CD14-positive monocyte (primary cell): ENCODE results near the gene NLRC3. TPM values are rescaled to one million over a fixed set of nuclear protein-coding genes. Genes with fewer than 3 reads are reported as not detected.

Source experiments
- DNase-seq, 3 donors: peaks; one replicate each; pipeline ENCODE4 v3.0.0-alpha.2; 2011 to 2022
- H2AFZ ChIP-seq: 2 replicates; pipeline ENCODE4 v1.6.0; 2012; ENCODE audit warnings: mild to moderate bottlenecking, low read depth, low read length, inconsistent platforms; ENCODE audit not compliant: insufficient read depth, poor library complexity, severe bottlenecking
- H3K27ac ChIP-seq, 2 donors: 1 replicate in 1 of 2; 2 replicates in 1 of 2; pipeline ENCODE4 v1.5.1; 2012 to 2013; ENCODE audit warnings: low read length in 2 of 2, control low read depth in 1 of 2, inconsistent platforms in 1 of 2, low read depth in 1 of 2, mild to moderate bottlenecking in 1 of 2
- H3K27me3 ChIP-seq, 2 donors: one replicate each; pipeline versions ENCODE4 v1.6.0 to v1.6.1; 2011 to 2013; ENCODE audit warnings: low read length in 2 of 2; ENCODE audit not compliant: control insufficient read depth in 2 of 2, insufficient read depth in 2 of 2
- H3K36me3 ChIP-seq, 2 donors: replicated peaks in 1 of 2; 1 replicate in 1 of 2; 2 replicates in 1 of 2; pipeline versions ENCODE4 v1.5.1 to v1.6.1; 2012 to 2013; ENCODE audit warnings: low read length in 2 of 2, control low read depth in 1 of 2, inconsistent platforms in 1 of 2, mild to moderate bottlenecking in 1 of 2; ENCODE audit not compliant: insufficient read depth in 2 of 2, control insufficient read depth in 1 of 2
- H3K4me1 ChIP-seq, 2 donors: 1 replicate in 1 of 2; 2 replicates in 1 of 2; pipeline versions ENCODE4 v1.5.1 to v1.6.1; 2012 to 2013; ENCODE audit warnings: low read length in 2 of 2, control low read depth in 1 of 2, inconsistent platforms in 1 of 2, mild to moderate bottlenecking in 1 of 2, moderate library complexity in 1 of 2; ENCODE audit not compliant: insufficient read depth in 2 of 2, control insufficient read depth in 1 of 2
- H3K4me2 ChIP-seq: replicated peaks from 2 replicates; pipeline ENCODE3; 2012; ENCODE audit warnings: low read length, moderate library complexity, mild to moderate bottlenecking; ENCODE audit not compliant: poor library complexity, severe bottlenecking; ENCODE audit errors: extremely low read depth
- H3K4me3 ChIP-seq, 3 experiments: fragments of 200-600 bp in 1 of 3; sonication (generic) in 1 of 3; replicated peaks in 1 of 3; 1 replicate in 2 of 3; 2 replicates in 1 of 3; pipeline ENCODE4 v1.5.1; 2011 to 2013; ENCODE audit warnings: low read length in 3 of 3, mild to moderate bottlenecking in 3 of 3, control low read depth in 2 of 3, low read depth in 2 of 3, inconsistent platforms in 1 of 3, moderate library complexity in 1 of 3
- H3K79me2 ChIP-seq: 2 replicates; pipeline ENCODE4 v1.6.0; 2012; ENCODE audit warnings: mild to moderate bottlenecking, control low read depth, inconsistent platforms, low read length, moderate library complexity; ENCODE audit not compliant: insufficient read depth
- H3K9ac ChIP-seq: 2 replicates; pipeline ENCODE4 v1.6.0; 2017; ENCODE audit warnings: low read length, mild to moderate bottlenecking; ENCODE audit not compliant: insufficient read depth, poor library complexity, severe bottlenecking
- H3K9me3 ChIP-seq, 2 donors: replicated peaks in 1 of 2; 1 replicate in 1 of 2; 2 replicates in 1 of 2; pipeline versions ENCODE4 v1.5.1 to v1.6.1; 2012 to 2013; ENCODE audit warnings: low read length in 2 of 2, control low read depth in 1 of 2; ENCODE audit not compliant: control insufficient read depth in 1 of 2, insufficient read depth in 1 of 2
- H4K20me1 ChIP-seq: 2 replicates; pipeline ENCODE4 v1.6.0; 2012; ENCODE audit warnings: mild to moderate bottlenecking, low read length, control low read depth, moderate library complexity; ENCODE audit not compliant: insufficient read depth
- H3K27ac Mint-ChIP-seq, 7 donors: one replicate each; pipeline ENCODE4 v1.8.0; 2020; ENCODE audit warnings: mild to moderate bottlenecking in 7 of 7, mixed read lengths in 7 of 7, moderate library complexity in 6 of 7, inconsistent platforms in 2 of 7
- H3K27me3 Mint-ChIP-seq, 3 donors: one replicate each; pipeline ENCODE4 v1.8.0; 2021 to 2022; ENCODE audit warnings: low read depth in 3 of 3, mild to moderate bottlenecking in 3 of 3, mixed read lengths in 3 of 3, moderate library complexity in 3 of 3, inconsistent platforms in 1 of 3
- H3K36me3 Mint-ChIP-seq, 2 donors: one replicate each; pipeline ENCODE4 v1.8.0; 2020; ENCODE audit warnings: mixed read lengths in 2 of 2, inconsistent platforms in 1 of 2, mild to moderate bottlenecking in 1 of 2
- H3K4me1 Mint-ChIP-seq: one replicate; pipeline ENCODE4 v1.8.0; 2020; ENCODE audit warnings: mild to moderate bottlenecking, mixed read lengths
- H3K4me3 Mint-ChIP-seq, 2 donors: one replicate each; pipeline ENCODE4 v1.8.0; 2020; ENCODE audit warnings: mild to moderate bottlenecking in 2 of 2, mixed read lengths in 2 of 2, moderate library complexity in 1 of 2
- H3K9me3 Mint-ChIP-seq, 7 donors: one replicate each; pipeline ENCODE4 v1.8.0; 2020 to 2022; ENCODE audit warnings: mixed read lengths in 7 of 7, mild to moderate bottlenecking in 6 of 7, moderate library complexity in 6 of 7, inconsistent platforms in 2 of 7
- WGBS: methylation state at CpG from one replicate; pipeline ENCODE4 v1.1.5; 2013; ENCODE audit warnings: missing lambda C conversion rate; ENCODE audit not compliant: insufficient coverage; 5-methylcytosine and 5-hydroxymethylcytosine counted together
- intact Hi-C, 2 donors: fragments of 100-400 bp; cut with micrococcal nuclease; formaldehyde crosslinking; loops; one replicate each; pipeline versions ENCODE4 v1.15.0 to v1.15.1; 2023
- polyA plus RNA-seq, 3 donors: library from polyadenylated mRNA; depleted of rRNA in 1 of 3; unstranded in 2 of 3; stranded (reverse) in 1 of 3; fragments of 300-500 nt in 2 of 3; fragments of >200 nt in 1 of 3; fragmentation: Illumina TruSeq in 2 of 3; gene quantifications; 1 replicate in 2 of 3; 2 replicates in 1 of 3; pipeline ENCODE4 v1.2.3, GENCODE V29; 2012 to 2021
- TF ChIP-seq, protein P1 (sequence below): fragments of 200-600 bp; IDR thresholded peaks from one replicate; pipeline ENCODE4 v1.8.0; 2022; ENCODE audit warnings: antibody characterized with exemption, mild to moderate bottlenecking

Gene NLRC3
- polyA plus RNA-seq, 3 donors, result 0.03 to 0.07 (median 0.06) TPM

DNA sequence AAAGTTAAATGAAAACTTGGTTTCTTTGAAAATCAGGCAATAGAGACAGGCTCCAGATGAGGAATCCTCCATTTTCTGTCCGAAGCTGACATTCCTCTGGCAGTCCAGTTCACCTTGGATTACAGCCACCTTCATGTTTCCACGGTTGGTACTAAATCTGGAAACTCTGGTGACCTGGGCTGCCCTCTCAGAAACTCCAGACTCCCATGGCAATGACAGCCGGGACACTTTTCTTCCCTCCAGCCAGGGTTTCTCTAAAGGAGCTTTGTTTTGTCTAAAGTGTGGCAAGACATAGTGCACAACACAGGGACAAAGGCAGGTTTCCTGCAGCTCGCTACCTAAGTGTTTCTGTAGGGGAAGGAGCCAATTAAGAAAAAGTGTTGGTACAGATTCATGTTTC, 40.4 kb downstream of the NLRC3 start:
- H3K4me2 ChIP-seq, result no peak overlapping the region
- Mint-ChIP-seq H3K27me3 (no peaks in the 10 kb centered on the region), H3K4me3 (no peak overlapping the region), H3K9me3 (no peaks in the 10 kb centered on the region), H3K36me3 (peaks cover 16 to 20% of the 10 kb centered on the region in 2 donors), H3K4me1 (no peaks in the 10 kb centered on the region), H3K27ac (no peak overlapping the region)
- H3K9ac ChIP-seq, result no peak overlapping the region
- intact Hi-C loops, result no loop called here
- no peak overlapping the region for H3K27ac ChIP-seq
- TF ChIP-seq, protein P1, sequence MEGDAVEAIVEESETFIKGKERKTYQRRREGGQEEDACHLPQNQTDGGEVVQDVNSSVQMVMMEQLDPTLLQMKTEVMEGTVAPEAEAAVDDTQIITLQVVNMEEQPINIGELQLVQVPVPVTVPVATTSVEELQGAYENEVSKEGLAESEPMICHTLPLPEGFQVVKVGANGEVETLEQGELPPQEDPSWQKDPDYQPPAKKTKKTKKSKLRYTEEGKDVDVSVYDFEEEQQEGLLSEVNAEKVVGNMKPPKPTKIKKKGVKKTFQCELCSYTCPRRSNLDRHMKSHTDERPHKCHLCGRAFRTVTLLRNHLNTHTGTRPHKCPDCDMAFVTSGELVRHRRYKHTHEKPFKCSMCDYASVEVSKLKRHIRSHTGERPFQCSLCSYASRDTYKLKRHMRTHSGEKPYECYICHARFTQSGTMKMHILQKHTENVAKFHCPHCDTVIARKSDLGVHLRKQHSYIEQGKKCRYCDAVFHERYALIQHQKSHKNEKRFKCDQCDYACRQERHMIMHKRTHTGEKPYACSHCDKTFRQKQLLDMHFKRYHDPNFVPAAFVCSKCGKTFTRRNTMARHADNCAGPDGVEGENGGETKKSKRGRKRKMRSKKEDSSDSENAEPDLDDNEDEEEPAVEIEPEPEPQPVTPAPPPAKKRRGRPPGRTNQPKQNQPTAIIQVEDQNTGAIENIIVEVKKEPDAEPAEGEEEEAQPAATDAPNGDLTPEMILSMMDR, result no peak
- H3K36me3 ChIP-seq, result peaks cover 0 to 19% of the 10 kb centered on the region in 2 donors
- H3K27me3 ChIP-seq, result no peaks in the 10 kb centered on the region
- WGBS, result 100% methylated on average over 1 of the region's 4 CpGs
- no peaks in the 10 kb centered on the region for H4K20me1 ChIP-seq
- H3K79me2 ChIP-seq, result no peaks in the 10 kb centered on the region
- no peaks in the 10 kb centered on the region for H3K9me3 ChIP-seq
- H3K4me1 ChIP-seq, result no peaks in the 10 kb centered on the region
- no peak overlapping the region for H2AFZ ChIP-seq
- no peak overlapping the region for H3K4me3 ChIP-seq
- DNase-seq, result no peak

DNA sequence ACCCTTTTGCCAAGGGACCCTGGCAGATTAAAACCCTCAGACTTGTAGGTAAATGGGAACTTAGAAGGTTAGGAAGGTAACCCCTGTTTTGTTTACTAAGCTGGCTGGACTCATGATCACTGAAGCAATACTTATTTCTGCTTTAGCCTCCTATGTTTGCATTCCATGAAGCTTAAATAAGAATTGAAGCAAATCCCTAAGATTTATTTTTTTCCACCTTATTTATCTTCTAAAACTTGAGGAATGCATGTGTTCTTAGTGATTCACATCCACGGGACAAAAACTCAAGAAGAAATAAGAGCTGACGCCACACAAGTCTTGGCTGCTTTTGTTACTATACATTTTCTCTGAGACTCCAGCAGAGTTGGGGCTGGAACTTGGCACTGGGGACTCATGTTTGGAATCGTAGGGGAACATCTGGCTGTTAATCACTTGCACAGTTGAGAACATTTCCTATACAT, 40.9 kb downstream of the NLRC3 start:
- TF ChIP-seq, protein P1, result no peak
- no peak overlapping the region for H3K27ac Mint-ChIP-seq
- no peaks in the 10 kb centered on the region for H4K20me1 ChIP-seq
- H3K9me3 Mint-ChIP-seq, result no peaks in the 10 kb centered on the region
- H3K4me3 ChIP-seq, result no peak overlapping the region
- H3K9ac ChIP-seq, result no peak overlapping the region
- no peak overlapping the region for H2AFZ ChIP-seq
- intact Hi-C loops, result no loop called here
- no peak overlapping the region for H3K27ac ChIP-seq
- no peaks in the 10 kb centered on the region for H3K27me3 ChIP-seq
- no peaks in the 10 kb centered on the region for H3K4me1 ChIP-seq
- no peak overlapping the region for H3K4me2 ChIP-seq
- H3K79me2 ChIP-seq, result no peaks in the 10 kb centered on the region
- H3K27me3 Mint-ChIP-seq, result no peaks in the 10 kb centered on the region
- no peak overlapping the region for H3K4me3 Mint-ChIP-seq
- 95% methylated on average over 2 of the region's 3 CpGs for WGBS
- no peak for DNase-seq
- no peaks in the 10 kb centered on the region for H3K9me3 ChIP-seq
- H3K36me3 Mint-ChIP-seq, result peaks cover 20 to 21% of the 10 kb centered on the region in 2 donors
- peaks cover 0 to 19% of the 10 kb centered on the region in 2 donors for H3K36me3 ChIP-seq
- H3K4me1 Mint-ChIP-seq, result no peaks in the 10 kb centered on the region
